ENCODE results near the gene SERPINE1.

GRCh38 chr7:101128040-101128834 lies 1.3 kb downstream of the SERPINE1 start:
- TF ChIP-seq ZNF24 (IDR thresholded peaks at IDR 0.05): no peak
- TF ChIP-seq, protein P1, sequence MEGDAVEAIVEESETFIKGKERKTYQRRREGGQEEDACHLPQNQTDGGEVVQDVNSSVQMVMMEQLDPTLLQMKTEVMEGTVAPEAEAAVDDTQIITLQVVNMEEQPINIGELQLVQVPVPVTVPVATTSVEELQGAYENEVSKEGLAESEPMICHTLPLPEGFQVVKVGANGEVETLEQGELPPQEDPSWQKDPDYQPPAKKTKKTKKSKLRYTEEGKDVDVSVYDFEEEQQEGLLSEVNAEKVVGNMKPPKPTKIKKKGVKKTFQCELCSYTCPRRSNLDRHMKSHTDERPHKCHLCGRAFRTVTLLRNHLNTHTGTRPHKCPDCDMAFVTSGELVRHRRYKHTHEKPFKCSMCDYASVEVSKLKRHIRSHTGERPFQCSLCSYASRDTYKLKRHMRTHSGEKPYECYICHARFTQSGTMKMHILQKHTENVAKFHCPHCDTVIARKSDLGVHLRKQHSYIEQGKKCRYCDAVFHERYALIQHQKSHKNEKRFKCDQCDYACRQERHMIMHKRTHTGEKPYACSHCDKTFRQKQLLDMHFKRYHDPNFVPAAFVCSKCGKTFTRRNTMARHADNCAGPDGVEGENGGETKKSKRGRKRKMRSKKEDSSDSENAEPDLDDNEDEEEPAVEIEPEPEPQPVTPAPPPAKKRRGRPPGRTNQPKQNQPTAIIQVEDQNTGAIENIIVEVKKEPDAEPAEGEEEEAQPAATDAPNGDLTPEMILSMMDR (CRISPR knock-in tag; IDR thresholded peaks at IDR 0.05): no peak
- TF ChIP-seq ZNF589 (CRISPR knock-in tag; conservative IDR thresholded peaks at IDR 0.05): no peak

Measured in HepG2 (cell line).